Measurements from ENCODE around the gene ECT2.
A peak's percentile ranks its signal among the peaks of the same experiment; 100 is the strongest.

The ECT2 gene

DNA sequence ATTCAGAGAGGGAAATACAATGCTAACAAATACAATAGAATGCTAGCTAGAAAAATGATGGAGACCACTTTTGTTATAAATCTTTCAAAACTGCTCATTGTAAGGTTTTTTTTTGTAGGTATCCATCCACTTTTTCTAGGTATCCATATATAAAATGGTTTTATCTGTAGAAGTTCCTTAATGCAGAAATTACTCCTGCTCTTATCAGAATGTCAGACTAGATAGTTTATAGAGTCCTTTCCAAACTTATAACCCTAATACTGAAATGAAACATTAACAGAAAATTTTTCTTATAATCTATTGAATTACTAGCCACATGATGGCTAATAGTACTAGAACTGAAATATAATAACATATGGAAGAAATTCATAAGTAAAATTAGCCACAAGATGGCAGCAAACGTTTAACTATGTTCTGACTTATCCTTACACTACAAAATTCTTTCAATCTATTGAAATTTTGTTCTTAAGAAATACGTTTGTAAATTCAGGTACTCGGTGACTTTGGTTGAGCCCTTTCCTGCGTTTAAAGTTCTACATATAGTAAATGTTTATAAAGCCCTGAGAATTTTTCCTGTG, 58.5 kb downstream of the ECT2 start:
- Histone ChIP-seq H3K4me1 (peaks cover 5% of the 10 kb centered on the region; the same call in 1 of the 2 replicates), H3K36me3 (peaks cover 18% of the 10 kb centered on the region), H3K4me3 (ENCODE audit: low read depth, low read length) (no peak overlapping the region), H3K27me3 (no peaks in the 10 kb centered on the region), H3K9me3 (no peaks in the 10 kb centered on the region)
- peak; percentile 30; the same call in 1 of the 2 replicates for TF ChIP-seq CTCF (IDR thresholded peaks at IDR 0.05; ENCODE audit: low read depth, low read length)
- no peak for DNase-seq

GRCh38 chr3:172811099-172811498, 60.6 kb downstream of the ECT2 start:
- Histone ChIP-seq H3K36me3 (peaks cover 31% of the 10 kb centered on the region), H3K9me3 (no peaks in the 10 kb centered on the region), H3K27me3 (no peaks in the 10 kb centered on the region), H3K4me1 (peaks cover 5% of the 10 kb centered on the region; the same call in 1 of the 2 replicates), H3K4me3 (ENCODE audit: low read depth, low read length) (no peak overlapping the region)
- no peak for DNase-seq
- TF ChIP-seq CTCF (IDR thresholded peaks at IDR 0.05; ENCODE audit: low read depth, low read length), result no peak

DNA sequence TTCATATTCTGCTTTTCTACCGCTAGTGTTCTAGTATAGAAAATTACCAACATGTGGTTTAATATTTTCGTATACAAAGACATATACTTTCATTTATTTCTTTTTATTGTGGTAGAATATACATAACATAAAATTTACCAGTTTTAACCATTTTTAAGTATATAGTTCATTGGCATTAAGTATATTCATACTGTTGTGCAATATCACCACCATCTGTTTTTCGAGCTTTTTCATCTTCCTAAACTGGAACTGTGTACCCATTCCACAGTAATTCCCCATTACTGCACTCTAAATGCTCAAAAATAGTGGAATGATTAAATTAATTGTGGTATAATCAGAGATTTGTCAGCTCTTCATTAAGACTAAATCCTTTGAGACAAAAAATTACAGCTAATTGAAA, 62.9 kb downstream of the ECT2 start:
- no peak for DNase-seq
- peaks cover 25% of the 10 kb centered on the region for H3K36me3 ChIP-seq
- no peaks in the 10 kb centered on the region for H3K27me3 ChIP-seq
- H3K4me1 ChIP-seq, result peaks cover 5% of the 10 kb centered on the region; the same call in 1 of the 2 replicates
- no peak overlapping the region for H3K4me3 ChIP-seq (ENCODE audit: low read depth, low read length)
- TF ChIP-seq CTCF (IDR thresholded peaks at IDR 0.05; ENCODE audit: low read depth, low read length), result no peak
- no peaks in the 10 kb centered on the region for H3K9me3 ChIP-seq

- Histone ChIP-seq H3K27me3 (no peaks in the 10 kb centered on the region), H3K9me3 (no peaks in the 10 kb centered on the region), H3K4me1 (no peaks in the 10 kb centered on the region), H3K4me3 (ENCODE audit: low read depth, low read length) (no peak overlapping the region), H3K36me3 (peaks cover 26% of the 10 kb centered on the region)
- TF ChIP-seq CTCF (IDR thresholded peaks at IDR 0.05; ENCODE audit: low read depth, low read length), result no peak
- no peak for DNase-seq
These were observed 64.2 kb downstream of the ECT2 start for GRCh38 chr3:172814738-172815137.

GRCh38 chr3:172815857-172816256, 65.3 kb downstream of the ECT2 start:
- H3K9me3 ChIP-seq, result no peaks in the 10 kb centered on the region
- H3K36me3 ChIP-seq, result peaks cover 36% of the 10 kb centered on the region
- TF ChIP-seq CTCF (IDR thresholded peaks at IDR 0.05; ENCODE audit: low read depth, low read length), result no peak
- H3K4me3 ChIP-seq (ENCODE audit: low read depth, low read length), result no peak overlapping the region
- H3K27me3 ChIP-seq, result no peaks in the 10 kb centered on the region
- no peak for DNase-seq
- no peaks in the 10 kb centered on the region for H3K4me1 ChIP-seq

- no peak for DNase-seq
- no peaks in the 10 kb centered on the region for H3K9me3 ChIP-seq
- H3K36me3 ChIP-seq, result peaks cover 36% of the 10 kb centered on the region
- H3K4me3 ChIP-seq (ENCODE audit: low read depth, low read length), result no peak overlapping the region
- H3K4me1 ChIP-seq, result no peaks in the 10 kb centered on the region
- H3K27me3 ChIP-seq, result no peaks in the 10 kb centered on the region
- TF ChIP-seq CTCF (IDR thresholded peaks at IDR 0.05; ENCODE audit: low read depth, low read length), result no peak
These were observed 65.8 kb downstream of the ECT2 start for GRCh38 chr3:172816281-172816680.
